HepG2 (cell line): ENCODE results near the gene SCIN. TPM values are rescaled to one million over a fixed set of nuclear protein-coding genes. Genes with fewer than 3 reads are reported as not detected.
A peak's percentile ranks its signal among the peaks of the same experiment; 100 is the strongest.

ENCODE experiments used
- ATAC-seq: fragments of 200-7000 bp; cut with Tn5 transposase; 3 replicates; pipeline ENCODE4 v1.9.1; 2020; ENCODE audit warnings: mild to moderate bottlenecking, moderate library complexity
- BruUV-seq: library from RNA; stranded (reverse); fragments of 400-500 nt; replicated peaks from 2 replicates; lab custom pipeline; 2021; lab: Mats Ljungman, UMichigan
- CTCF ChIA-PET: fragments of 300-600 bp; formaldehyde crosslinking; extraction: SDS; loops from one replicate; lab custom pipeline; 2021; ENCODE audit warnings: low total read pairs, inconsistent platforms, low intra/inter-chr PET ratio; lab: Yijun Ruan, JAX
- POLR2A ChIA-PET: fragments of 350-600 bp; sonication (Branson Sonifier 250); formaldehyde crosslinking; loops from one replicate; lab custom pipeline; 2020; ENCODE audit warnings: antibody characterized with exemption, inconsistent platforms; lab: Yijun Ruan, JAX
- DNase-seq: peaks from one replicate; pipeline ENCODE4 v3.0.0-alpha.2; 2015; ENCODE audit warnings: low spot score
- FAIRE-seq: peaks from 3 replicates; lab custom pipeline; 2011; peaks lifted over from hg19 to GRCh38; lab: Jason Lieb, UNC
- H2AFZ ChIP-seq: one replicate; pipeline ENCODE4 v1.6.1; 2011; ENCODE audit warnings: low read length, inconsistent platforms
- H3K27ac ChIP-seq: fragments of 300-600 bp; 3 replicates; pipeline ENCODE4 v1.8.0; 2011; ENCODE audit warnings: mixed run types, mild to moderate bottlenecking, mixed read lengths, low read length, inconsistent platforms; ENCODE audit not compliant: insufficient read depth; ENCODE audit errors: extremely low read length
- H3K27me3 ChIP-seq, 2 experiments: fragments of 200-600 bp in 1 of 2; 2 replicates in 1 of 2; 3 replicates in 1 of 2; pipeline versions ENCODE4 v1.6.0 to v1.8.0; 2011; ENCODE audit warnings: low read length in 2 of 2, mild to moderate bottlenecking in 2 of 2, moderate library complexity in 2 of 2, inconsistent platforms in 1 of 2; ENCODE audit not compliant: insufficient read depth in 2 of 2, control insufficient read depth in 1 of 2
- H3K36me3 ChIP-seq, 2 experiments: fragments of 200-600 bp in 1 of 2; replicated peaks in 1 of 2; 2 replicates in 1 of 2; 3 replicates in 1 of 2; pipeline versions ENCODE4 v1.5.1 to v1.8.0; 2011; ENCODE audit warnings: low read length in 2 of 2, inconsistent platforms in 1 of 2; ENCODE audit not compliant: insufficient read depth in 2 of 2, control insufficient read depth in 1 of 2
- H3K4me1 ChIP-seq: 2 replicates; pipeline ENCODE4 v1.5.1; 2012; ENCODE audit warnings: low read length, inconsistent platforms; ENCODE audit not compliant: insufficient read depth
- H3K4me2 ChIP-seq: 2 replicates; pipeline ENCODE4 v1.6.0; 2011; ENCODE audit warnings: low read depth, low read length, inconsistent platforms
- H3K4me3 ChIP-seq, 3 experiments: fragments of 200-600 bp in 1 of 3; sonication (generic), shearing (Covaris generic) in 1 of 3; replicated peaks in 1 of 3; 2 replicates each; pipeline ENCODE4 v1.5.1; 2011 to 2016; ENCODE audit warnings: low read length in 3 of 3, inconsistent platforms in 2 of 3, low read depth in 2 of 3, mild to moderate bottlenecking in 2 of 3, control low read depth in 1 of 3, mixed read lengths in 1 of 3; ENCODE audit not compliant: insufficient read depth in 1 of 3
- H3K79me2 ChIP-seq: one replicate; pipeline ENCODE4 v1.6.1; 2011; ENCODE audit warnings: low read length, inconsistent platforms; ENCODE audit not compliant: insufficient read depth
- H3K9ac ChIP-seq: 2 replicates; pipeline ENCODE4 v1.6.0; 2011; ENCODE audit warnings: mild to moderate bottlenecking, low read depth, low read length, inconsistent platforms; ENCODE audit not compliant: insufficient read depth
- H3K9me3 ChIP-seq: 2 replicates; pipeline ENCODE4 v1.5.1; 2012; ENCODE audit warnings: mild to moderate bottlenecking, low read length
- H4K20me1 ChIP-seq: 2 replicates; pipeline ENCODE4 v1.6.0; 2011; ENCODE audit warnings: inconsistent platforms, mild to moderate bottlenecking, low read length, moderate library complexity; ENCODE audit not compliant: insufficient read depth
- ATF2 ChIP-seq: sonication (generic); formaldehyde crosslinking; IDR thresholded peaks from 2 replicates; pipeline ENCODE4 v1.4.0; 2020; ENCODE audit warnings: missing genetic modification reagents
- IKZF4 ChIP-seq: sonication (generic); formaldehyde crosslinking; IDR thresholded peaks from 2 replicates; pipeline ENCODE4 v1.5.1; 2020; ENCODE audit warnings: borderline replicate concordance, mild to moderate bottlenecking, low read depth, missing genetic modification reagents; ENCODE audit errors: not compliant biosample characterization
- ISL2 ChIP-seq: sonication (generic); formaldehyde crosslinking; IDR thresholded peaks from 2 replicates; pipeline ENCODE4 v1.5.0; 2020; ENCODE audit warnings: missing genetic modification reagents
- PHF20 ChIP-seq: sonication (generic); formaldehyde crosslinking; IDR thresholded peaks from 2 replicates; pipeline ENCODE4 v1.5.0; 2020; ENCODE audit warnings: mild to moderate bottlenecking, missing genetic modification reagents
- TFDP1 ChIP-seq: IDR thresholded peaks from 2 replicates; pipeline ENCODE4 v1.6.1; 2016; ENCODE audit warnings: missing compliant biosample characterization, missing genetic modification reagents, borderline replicate concordance
- ZIK1 ChIP-seq: sonication (generic); formaldehyde crosslinking; IDR thresholded peaks from 2 replicates; pipeline ENCODE4 v1.5.0; 2020; ENCODE audit warnings: mild to moderate bottlenecking, low read depth, missing genetic modification reagents, borderline replicate concordance
- ZNF605 ChIP-seq: sonication (generic); formaldehyde crosslinking; IDR thresholded peaks from 2 replicates; pipeline ENCODE4 v1.8.0; 2022; ENCODE audit warnings: mild to moderate bottlenecking, missing genetic modification reagents
- WGBS: methylation state at CpG from one replicate; pipeline ENCODE4 v1.1.6; 2017; ENCODE audit warnings: low lambda C conversion rate; 5-methylcytosine and 5-hydroxymethylcytosine counted together
- in situ Hi-C: cut with HindIII; loops from 2 replicates; pipeline ENCODE4 v1.10.0; 2017; ENCODE audit warnings: low pct_unique_long_range_greater_than_20kb; ENCODE audit not compliant: extremely low pct_ligation_motif_present
- intact Hi-C: fragments of 100-400 bp; cut with micrococcal nuclease; formaldehyde crosslinking; loops from one replicate; pipeline ENCODE4 v1.10.0; 2022; ENCODE audit not compliant: unreplicated experiment
- polyA plus RNA-seq, 8 experiments: library from polyadenylated mRNA; depleted of rRNA in 3 of 8; stranded (reverse) in 7 of 8; unstranded in 1 of 8; fragments of >200 nt; fragmentation: Illumina TruSeq in 4 of 8; extraction: Trizol in 4 of 8; gene quantifications; 2 replicates each; pipeline versions ENCODE4 v1.2.1 to v1.2.3, GENCODE V29; 2011 to 2016; ENCODE audit warnings: low read depth in 4 of 8, missing spikeins in 1 of 8, mixed read lengths in 1 of 8; ENCODE audit not compliant: insufficient read depth in 1 of 8
- total RNA-seq, 5 experiments: library from RNA; depleted of rRNA; stranded (reverse); fragments of >200 nt; fragmentation: Illumina TruSeq; extraction: Trizol; gene quantifications; 2 replicates each; pipeline ENCODE4 v1.2.3, GENCODE V29; 2016; ENCODE audit warnings: low read depth in 1 of 5

Gene SCIN
- total and polyA plus RNA-seq, 2 of the 13 experiments (the other 11 are each of a cell fraction or from before 2014, with no cell fraction given): not detected

- no peaks in the 10 kb centered on the region for H3K9me3 ChIP-seq
- ATAC-seq (no peak), DNase-seq (peak; percentile 27), FAIRE-seq (no peak)
- no peak overlapping the region for H3K4me3 ChIP-seq
- CTCF ChIA-PET: no interaction called here
- POLR2A ChIA-PET: no interaction called here
- H3K36me3 ChIP-seq: no peaks in the 10 kb centered on the region
- no peaks in the 10 kb centered on the region for H3K4me1 ChIP-seq
- H3K4me2 ChIP-seq: no peak overlapping the region
- BruUV-seq: no TSS peak
- H3K9ac ChIP-seq: no peak overlapping the region
- WGBS: 0% methylated on average over 2 of the region's 2 CpGs
- in situ Hi-C loops: no loop called here
- H2AFZ ChIP-seq: no peak overlapping the region
- intact Hi-C loops: no loop called here
- no peaks in the 10 kb centered on the region for H4K20me1 ChIP-seq
- H3K27me3 ChIP-seq: no peaks in the 10 kb centered on the region
- no peak for TF ChIP-seq ATF2 (CRISPR knock-in tag)
- no peak for TF ChIP-seq IKZF4
- no peak for TF ChIP-seq ISL2 (CRISPR knock-in tag)
- TF ChIP-seq ZIK1 (CRISPR knock-in tag): no peak
- no peak for TF ChIP-seq TFDP1 (CRISPR knock-in tag)
- no peak for TF ChIP-seq PHF20 (CRISPR knock-in tag)
- no peak for TF ChIP-seq ZNF605 (CRISPR knock-in tag)
- TF ChIP-seq, all 625 proteins: peak for 0
- Histone ChIP-seq H3K27ac (no peak overlapping the region), H3K79me2 (no peaks in the 10 kb centered on the region)
These were observed 13.4 kb downstream of the SCIN start for GRCh38 chr7:12583922-12584321.
